Measurements from ENCODE around the gene ZNF783. TPM values are rescaled to one million over a fixed set of nuclear protein-coding genes. Genes with fewer than 3 reads are reported as not detected.

ZNF783 gene
- total and polyA plus RNA-seq, 9 of the 15 experiments (the other 6 are each of a cell fraction or from before 2014, with no cell fraction given): 0.66 to 11.2 (median 5.4) TPM

GRCh38 chr7:149261829-149262617 is at the start of gene ZNF783 (continued):
- no peak for TF ChIP-seq CBX8 (IDR thresholded peaks at IDR 0.05; ENCODE audit: borderline replicate concordance, extremely low read depth, low read depth, low read length, poor library complexity, severe bottlenecking)
- TF ChIP-seq, protein P1, sequence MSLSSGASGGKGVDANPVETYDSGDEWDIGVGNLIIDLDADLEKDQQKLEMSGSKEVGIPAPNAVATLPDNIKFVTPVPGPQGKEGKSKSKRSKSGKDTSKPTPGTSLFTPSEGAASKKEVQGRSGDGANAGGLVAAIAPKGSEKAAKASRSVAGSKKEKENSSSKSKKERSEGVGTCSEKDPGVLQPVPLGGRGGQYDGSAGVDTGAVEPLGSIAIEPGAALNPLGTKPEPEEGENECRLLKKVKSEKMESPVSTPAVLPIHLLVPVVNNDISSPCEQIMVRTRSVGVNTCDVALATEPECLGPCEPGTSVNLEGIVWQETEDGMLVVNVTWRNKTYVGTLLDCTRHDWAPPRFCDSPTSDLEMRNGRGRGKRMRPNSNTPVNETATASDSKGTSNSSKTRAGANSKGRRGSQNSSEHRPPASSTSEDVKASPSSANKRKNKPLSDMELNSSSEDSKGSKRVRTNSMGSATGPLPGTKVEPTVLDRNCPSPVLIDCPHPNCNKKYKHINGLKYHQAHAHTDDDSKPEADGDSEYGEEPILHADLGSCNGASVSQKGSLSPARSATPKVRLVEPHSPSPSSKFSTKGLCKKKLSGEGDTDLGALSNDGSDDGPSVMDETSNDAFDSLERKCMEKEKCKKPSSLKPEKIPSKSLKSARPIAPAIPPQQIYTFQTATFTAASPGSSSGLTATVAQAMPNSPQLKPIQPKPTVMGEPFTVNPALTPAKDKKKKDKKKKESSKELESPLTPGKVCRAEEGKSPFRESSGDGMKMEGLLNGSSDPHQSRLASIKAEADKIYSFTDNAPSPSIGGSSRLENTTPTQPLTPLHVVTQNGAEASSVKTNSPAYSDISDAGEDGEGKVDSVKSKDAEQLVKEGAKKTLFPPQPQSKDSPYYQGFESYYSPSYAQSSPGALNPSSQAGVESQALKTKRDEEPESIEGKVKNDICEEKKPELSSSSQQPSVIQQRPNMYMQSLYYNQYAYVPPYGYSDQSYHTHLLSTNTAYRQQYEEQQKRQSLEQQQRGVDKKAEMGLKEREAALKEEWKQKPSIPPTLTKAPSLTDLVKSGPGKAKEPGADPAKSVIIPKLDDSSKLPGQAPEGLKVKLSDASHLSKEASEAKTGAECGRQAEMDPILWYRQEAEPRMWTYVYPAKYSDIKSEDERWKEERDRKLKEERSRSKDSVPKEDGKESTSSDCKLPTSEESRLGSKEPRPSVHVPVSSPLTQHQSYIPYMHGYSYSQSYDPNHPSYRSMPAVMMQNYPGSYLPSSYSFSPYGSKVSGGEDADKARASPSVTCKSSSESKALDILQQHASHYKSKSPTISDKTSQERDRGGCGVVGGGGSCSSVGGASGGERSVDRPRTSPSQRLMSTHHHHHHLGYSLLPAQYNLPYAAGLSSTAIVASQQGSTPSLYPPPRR (CRISPR knock-in tag; IDR thresholded peaks at IDR 0.05; ENCODE audit: borderline replicate concordance): 0 out of 2 replicates have a peak, but pooled peaks have one; percentile 28
- TF ChIP-seq XRCC5 (IDR thresholded peaks at IDR 0.05; ENCODE audit: low read depth, low read length): no peak
- no peak for TF ChIP-seq FOXJ2 (tag; IDR thresholded peaks at IDR 0.05)
- TF ChIP-seq FUS (optimal IDR thresholded peaks at IDR 0.05; ENCODE audit: low read depth, low read length): no peak
- TF ChIP-seq BMI1 (IDR thresholded peaks at IDR 0.05; ENCODE audit: low read length): no peak
- no peak for TF ChIP-seq ZNF583 (CRISPR knock-in tag; IDR thresholded peaks at IDR 0.05)
- TF ChIP-seq NFIX (CRISPR knock-in tag; IDR thresholded peaks at IDR 0.05; ENCODE audit: low read depth): no peak
- no peak for TF ChIP-seq ILF3 (IDR thresholded peaks at IDR 0.05; ENCODE audit: borderline replicate concordance)
- no peak for TF ChIP-seq ZNF232 (CRISPR knock-in tag; IDR thresholded peaks at IDR 0.05)
- no peak for TF ChIP-seq SPI1 (IDR thresholded peaks at IDR 0.05; ENCODE audit: borderline replicate concordance, low read depth, low read length)
- no peak for TF ChIP-seq CCAR2 (IDR thresholded peaks at IDR 0.05; ENCODE audit: low read depth, low read length)
- peak; percentile 91 for TF ChIP-seq SAP30 (IDR thresholded peaks at IDR 0.05; ENCODE audit: borderline replicate concordance, insufficient read depth, low read depth, low read length, poor library complexity, severe bottlenecking)
- TF ChIP-seq KAT8 (IDR thresholded peaks at IDR 0.05; ENCODE audit: low read depth): no peak
- no peak for TF ChIP-seq DNMT1 (IDR thresholded peaks at IDR 0.05)
- TF ChIP-seq U2AF2 (optimal IDR thresholded peaks at IDR 0.05; ENCODE audit: low read depth, low read length): no peak
- TF ChIP-seq GATAD2B (IDR thresholded peaks at IDR 0.05; ENCODE audit: borderline replicate concordance): peak; percentile 55; the same call in 1 of the 2 replicates
- TF ChIP-seq POLR2G (IDR thresholded peaks at IDR 0.05; ENCODE audit: low read depth, low read length): peak; percentile 87
- TF ChIP-seq KDM5B (IDR thresholded peaks at IDR 0.05; ENCODE audit: insufficient replicate concordance, low read depth, low read length): peak; percentile 52
- TF ChIP-seq SREBF1 (IDR thresholded peaks at IDR 0.05; ENCODE audit: borderline replicate concordance, low read depth, low read length): no peak
- peak; percentile 56 for TF ChIP-seq FIP1L1 (IDR thresholded peaks at IDR 0.05; ENCODE audit: low read depth, low read length, poor library complexity, severe bottlenecking)
- TF ChIP-seq GTF2F1 (IDR thresholded peaks at IDR 0.05; ENCODE audit: low read depth, low read length): no peak
- TF ChIP-seq IRF2 (CRISPR knock-in tag; IDR thresholded peaks at IDR 0.05): no peak
- TF ChIP-seq TSC22D4 (tag; IDR thresholded peaks at IDR 0.05): no peak
- TF ChIP-seq RBM39 (optimal IDR thresholded peaks at IDR 0.05; ENCODE audit: low read depth, low read length): no peak
